ENCODE measurements around the gene MVK.

Gene MVK

DNA sequence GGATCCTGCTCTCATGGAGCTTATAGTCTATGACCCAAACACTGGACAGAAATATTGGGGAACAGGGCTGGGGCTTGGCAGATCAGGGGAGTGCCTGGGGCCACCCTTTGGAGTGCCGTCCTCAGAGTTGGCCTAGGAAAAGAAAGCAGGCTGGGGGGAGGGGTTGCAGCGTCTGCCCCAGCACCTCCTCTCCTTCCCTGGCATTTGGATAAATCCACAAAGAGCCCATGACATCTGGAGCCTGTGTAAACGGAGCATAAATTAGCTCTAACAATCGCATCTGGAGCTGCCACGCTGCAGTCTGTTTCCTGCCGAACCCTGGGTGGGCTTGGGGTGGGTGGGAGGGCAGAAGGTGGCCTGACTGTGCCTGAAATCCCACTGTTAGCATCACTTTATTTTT is 63.8 kb downstream of the MVK start:
- FAIRE-seq = no peak

DNA sequence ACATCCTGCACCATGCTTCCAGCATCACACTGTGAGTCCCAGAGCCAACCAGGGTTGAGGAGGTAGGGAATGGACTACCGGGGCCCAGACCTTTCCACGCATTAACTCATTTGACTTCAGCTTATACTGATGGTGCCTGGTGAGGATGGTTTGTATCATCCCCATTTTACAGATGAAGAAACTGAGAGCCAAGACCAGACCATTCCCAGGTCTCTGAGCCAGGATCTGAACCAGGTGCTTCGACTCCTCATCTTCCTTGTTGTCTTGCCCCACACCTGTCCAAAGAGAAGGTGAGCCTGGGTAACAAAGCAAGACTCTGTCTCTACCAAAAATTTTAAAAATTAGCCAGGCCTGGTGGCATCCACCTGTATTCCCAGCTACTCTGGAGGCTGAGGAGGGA is 64.4 kb downstream of the MVK start:
- FAIRE-seq = no peak

DNA sequence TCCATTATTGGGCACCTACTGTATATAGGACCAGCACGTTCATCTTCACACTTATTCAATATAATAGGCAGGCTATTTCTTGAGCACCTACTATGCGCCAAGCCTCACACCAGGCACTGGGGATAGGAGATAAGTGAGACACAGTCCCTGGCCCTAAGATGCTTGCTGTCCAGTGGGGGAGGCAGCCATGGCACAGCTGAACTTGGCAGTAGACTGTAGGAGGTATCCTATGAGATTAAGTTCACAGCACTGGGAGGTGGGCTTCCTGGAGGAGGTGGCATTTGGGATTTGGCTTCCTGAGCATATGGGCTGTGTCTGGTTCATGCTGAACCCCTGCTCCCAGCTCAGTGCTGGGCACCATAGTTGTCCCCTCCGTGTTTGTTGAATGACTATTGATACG is 65.1 kb downstream of the MVK start:
- no peak for FAIRE-seq

DNA sequence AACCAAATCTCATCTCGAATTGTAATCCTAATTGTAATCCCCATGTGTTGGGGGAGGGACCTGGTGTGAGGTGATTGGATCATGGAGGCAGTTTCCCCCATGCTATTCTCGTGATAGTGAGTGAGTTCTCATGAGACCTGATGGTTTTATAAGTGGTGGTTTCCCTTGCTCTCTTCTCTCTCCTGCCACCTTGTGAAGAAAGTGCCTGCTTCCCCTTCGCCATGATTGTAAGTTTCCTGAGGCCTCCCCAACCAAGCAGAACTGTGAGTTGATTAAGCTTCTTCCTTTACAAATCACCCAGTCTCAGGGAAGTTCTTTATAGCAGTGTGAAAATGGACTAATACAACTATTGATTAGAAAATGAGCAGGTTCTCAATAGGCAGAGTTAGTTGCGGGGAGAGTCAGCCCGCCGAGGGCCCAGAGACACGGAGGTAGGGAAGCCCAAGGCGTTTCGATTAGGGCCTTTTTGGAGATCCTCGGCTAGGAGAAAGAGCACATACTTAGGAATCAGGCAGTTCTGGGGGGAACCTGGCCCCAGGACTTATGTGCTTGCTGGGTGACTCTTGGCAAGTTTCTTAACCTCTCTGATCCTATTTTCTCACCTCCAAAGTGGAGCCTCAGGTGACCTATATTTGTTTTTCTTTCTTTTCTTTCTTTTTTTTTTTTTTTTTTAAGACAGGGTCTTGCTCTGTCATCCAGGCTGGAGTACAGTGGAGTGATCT is 65.7 kb downstream of the MVK start:
- no peak for FAIRE-seq

DNA sequence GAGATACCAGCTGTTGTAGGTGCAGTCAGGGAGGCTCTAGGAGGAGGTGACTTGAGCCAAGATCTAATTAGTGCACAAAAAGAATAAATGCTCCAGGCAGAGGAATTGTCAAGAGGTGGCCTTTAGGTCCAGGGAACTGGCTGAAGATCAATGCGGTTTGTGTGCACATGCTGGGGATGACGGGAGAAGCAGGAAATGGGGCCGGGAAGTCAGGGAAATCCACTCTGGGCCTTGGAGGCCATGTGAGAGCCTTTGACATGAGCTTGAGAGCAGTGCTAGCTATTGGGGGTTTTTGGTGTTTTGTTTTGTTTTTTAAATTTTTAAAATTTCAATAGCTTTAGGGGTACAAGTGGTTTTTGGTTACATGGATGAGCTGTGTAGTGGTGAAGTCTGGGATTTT is 67.4 kb downstream of the MVK start:
- no peak for FAIRE-seq

DNA sequence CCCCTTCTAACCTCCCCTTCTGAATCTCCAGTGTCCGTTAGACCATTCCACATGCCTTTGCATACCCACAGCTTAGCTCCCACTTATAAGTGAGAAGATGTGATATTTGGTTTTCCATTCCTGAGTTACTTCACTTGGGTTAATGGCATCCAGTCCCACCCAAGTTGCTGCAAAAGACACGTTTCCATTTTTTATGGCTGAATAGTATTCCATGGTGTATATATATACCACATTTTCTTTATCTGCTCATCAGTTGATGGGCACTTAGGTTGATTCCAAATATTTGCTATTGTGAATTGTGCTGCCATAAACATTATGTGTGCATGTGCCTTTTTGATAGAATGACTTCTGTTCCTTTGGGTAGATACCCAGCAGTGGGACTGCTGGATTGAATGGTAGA is 67.8 kb downstream of the MVK start:
- no peak for FAIRE-seq

DNA sequence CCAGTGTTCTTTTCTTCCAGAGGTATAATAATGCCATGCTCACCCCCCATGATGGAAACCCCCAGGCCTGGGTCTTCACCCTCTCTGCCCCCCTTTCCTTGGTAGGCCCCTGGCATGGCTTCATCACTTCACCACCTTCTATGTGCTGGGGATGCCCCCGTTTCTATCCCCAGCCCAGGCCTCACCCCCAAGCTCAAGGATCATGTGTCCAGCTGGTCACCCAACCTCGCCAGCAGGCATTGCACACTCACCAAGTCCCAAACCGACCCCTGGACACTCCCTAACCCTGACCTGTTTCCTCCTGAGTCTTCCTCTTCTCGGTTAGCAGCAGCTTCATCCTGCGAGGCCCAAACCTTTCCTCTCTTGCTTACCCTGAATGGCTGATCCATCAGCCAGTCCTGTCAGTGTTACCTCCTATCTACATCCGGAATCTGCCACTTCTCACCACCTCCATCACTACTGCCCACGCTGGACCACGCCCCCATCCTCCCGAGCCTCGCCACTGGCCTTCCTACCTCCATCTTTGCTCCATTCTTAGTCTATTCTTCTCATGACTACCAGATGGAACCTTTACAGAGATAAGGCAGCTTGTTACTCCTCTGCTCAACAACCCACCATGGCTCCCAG is 69.0 kb downstream of the MVK start:
- no peak for FAIRE-seq

DNA sequence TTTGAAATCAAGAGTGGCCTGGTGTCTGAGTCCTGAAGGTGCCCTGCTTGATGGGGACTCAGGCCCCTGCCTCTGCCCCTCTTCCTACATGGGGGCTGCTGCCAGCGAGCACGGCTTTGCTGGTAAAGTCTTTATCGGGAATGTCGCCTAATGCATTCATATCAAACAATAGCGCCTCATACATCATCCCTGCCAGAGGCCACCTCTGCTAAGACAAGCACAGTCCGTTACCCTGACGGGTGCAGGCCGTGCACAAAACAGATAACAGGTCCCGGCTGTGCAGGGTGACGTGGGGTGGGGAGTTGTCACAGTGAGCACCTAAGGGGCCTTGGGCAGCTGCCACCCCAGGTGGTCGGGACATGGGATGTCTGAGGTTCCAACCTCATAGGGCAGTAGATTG is 71.6 kb downstream of the MVK start:
- no peak for FAIRE-seq

DNA sequence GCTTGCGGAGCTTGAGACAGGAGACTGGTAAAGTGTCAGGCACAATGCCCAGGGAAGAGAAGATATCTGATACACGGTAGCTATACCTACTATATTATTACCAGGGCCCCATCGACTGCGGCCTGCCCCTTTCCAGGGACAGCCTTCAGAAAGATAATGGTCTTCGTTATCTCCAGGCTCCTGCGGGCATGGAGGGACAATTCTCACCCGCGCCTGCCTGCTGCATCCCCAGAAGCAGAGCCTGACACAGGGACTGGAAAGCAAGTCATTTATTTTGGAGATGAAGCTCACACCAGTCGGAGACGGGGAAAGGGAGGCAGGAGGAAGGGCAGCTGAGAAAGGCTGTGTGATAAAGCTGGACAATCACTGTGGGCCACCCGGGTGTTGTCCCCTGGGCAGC is 72.1 kb downstream of the MVK start:
- FAIRE-seq = no peak

Measured in endometrium (tissue), 2 donors.